ENCODE measurements around the gene HLA-A. TPM values are rescaled to one million over a fixed set of nuclear protein-coding genes. Genes with fewer than 3 reads are reported as not detected.

Gene HLA-A
- total and polyA plus RNA-seq, 2 of the 13 experiments (the other 11 are each of a cell fraction or from before 2014, with no cell fraction given): 345 to 527 TPM

DNA sequence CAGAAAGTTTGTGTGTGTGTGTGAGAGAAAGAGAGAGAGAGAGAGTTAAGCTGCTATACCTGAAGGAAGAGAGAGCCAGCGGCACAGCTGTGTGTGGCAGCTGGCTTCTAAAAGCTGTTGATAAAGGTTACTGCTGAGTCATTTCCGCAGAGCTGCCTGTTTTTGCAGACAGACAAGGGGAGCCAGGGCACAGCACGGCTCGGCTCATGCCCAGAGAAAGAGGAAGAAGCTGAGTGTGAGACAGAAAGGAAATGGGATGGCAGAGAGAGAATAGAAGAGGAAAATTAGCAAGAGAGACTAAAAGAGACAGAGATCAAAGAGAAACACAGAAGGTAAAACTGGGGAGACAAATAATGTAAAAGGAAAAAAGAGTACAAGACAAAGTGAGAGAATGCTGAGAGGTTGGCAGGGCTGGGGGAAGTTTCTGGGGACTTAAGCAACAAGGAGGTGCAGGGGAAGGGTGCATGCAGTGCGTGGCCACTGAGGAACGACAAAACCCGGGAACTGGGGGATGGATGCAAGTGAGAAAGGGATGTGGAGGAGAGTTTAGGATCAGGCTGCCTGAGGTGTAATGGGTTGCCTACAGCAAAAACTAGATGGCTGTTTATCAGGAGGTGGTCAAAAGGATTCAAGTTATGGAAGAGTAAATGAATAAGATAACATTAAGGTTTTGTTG, 22.7 kb downstream of the HLA-A start (continued):
- no peak; the same call in 1 of the 2 replicates for TF ChIP-seq ZNF746 (CRISPR knock-in tag; IDR thresholded peaks at IDR 0.05)
- TF ChIP-seq KLF6 (CRISPR knock-in tag; IDR thresholded peaks at IDR 0.05): peak; percentile 91
- TF ChIP-seq DR1 (CRISPR knock-in tag; IDR thresholded peaks at IDR 0.05): no peak
- TF ChIP-seq, protein P1, sequence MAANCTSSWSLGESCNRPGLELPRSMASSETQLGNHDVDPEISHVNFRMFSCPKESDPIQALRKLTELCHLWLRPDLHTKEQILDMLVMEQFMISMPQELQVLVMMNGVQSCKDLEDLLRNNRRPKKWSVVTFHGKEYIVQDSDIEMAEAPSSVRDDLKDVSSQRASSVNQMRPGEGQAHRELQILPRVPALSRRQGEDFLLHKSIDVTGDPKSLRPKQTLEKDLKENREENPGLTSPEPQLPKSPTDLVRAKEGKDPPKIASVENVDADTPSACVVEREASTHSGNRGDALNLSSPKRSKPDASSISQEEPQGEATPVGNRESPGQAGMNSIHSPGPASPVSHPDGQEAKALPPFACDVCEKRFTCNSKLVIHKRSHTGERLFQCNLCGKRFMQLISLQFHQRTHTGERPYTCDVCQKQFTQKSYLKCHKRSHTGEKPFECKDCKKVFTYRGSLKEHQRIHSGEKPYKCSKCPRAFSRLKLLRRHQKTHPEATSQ (CRISPR knock-in tag; IDR thresholded peaks at IDR 0.05; ENCODE audit: borderline replicate concordance): peak; percentile 78; the same call in 1 of the 2 replicates
- TF ChIP-seq RBM22 (optimal IDR thresholded peaks at IDR 0.05; ENCODE audit: low read length): no peak
- no peak for TF ChIP-seq ZNF224 (CRISPR knock-in tag; IDR thresholded peaks at IDR 0.05)
- TF ChIP-seq ATRX (CRISPR knock-in tag; IDR thresholded peaks at IDR 0.05; ENCODE audit: borderline replicate concordance): no peak
- no peak for TF ChIP-seq NFKB2 (CRISPR knock-in tag; IDR thresholded peaks at IDR 0.05; ENCODE audit: borderline replicate concordance)
- TF ChIP-seq, protein P2, sequence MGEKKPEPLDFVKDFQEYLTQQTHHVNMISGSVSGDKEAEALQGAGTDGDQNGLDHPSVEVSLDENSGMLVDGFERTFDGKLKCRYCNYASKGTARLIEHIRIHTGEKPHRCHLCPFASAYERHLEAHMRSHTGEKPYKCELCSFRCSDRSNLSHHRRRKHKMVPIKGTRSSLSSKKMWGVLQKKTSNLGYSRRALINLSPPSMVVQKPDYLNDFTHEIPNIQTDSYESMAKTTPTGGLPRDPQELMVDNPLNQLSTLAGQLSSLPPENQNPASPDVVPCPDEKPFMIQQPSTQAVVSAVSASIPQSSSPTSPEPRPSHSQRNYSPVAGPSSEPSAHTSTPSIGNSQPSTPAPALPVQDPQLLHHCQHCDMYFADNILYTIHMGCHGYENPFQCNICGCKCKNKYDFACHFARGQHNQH (CRISPR knock-in tag; IDR thresholded peaks at IDR 0.05): peak; percentile 92; the same call in 1 of the 2 replicates
- TF ChIP-seq XBP1 (CRISPR knock-in tag; IDR thresholded peaks at IDR 0.05): peak; percentile 68; the same call in 1 of the 2 replicates
- no peak for TF ChIP-seq REL (CRISPR knock-in tag; conservative IDR thresholded peaks at IDR 0.05)
- TF ChIP-seq, protein P3, sequence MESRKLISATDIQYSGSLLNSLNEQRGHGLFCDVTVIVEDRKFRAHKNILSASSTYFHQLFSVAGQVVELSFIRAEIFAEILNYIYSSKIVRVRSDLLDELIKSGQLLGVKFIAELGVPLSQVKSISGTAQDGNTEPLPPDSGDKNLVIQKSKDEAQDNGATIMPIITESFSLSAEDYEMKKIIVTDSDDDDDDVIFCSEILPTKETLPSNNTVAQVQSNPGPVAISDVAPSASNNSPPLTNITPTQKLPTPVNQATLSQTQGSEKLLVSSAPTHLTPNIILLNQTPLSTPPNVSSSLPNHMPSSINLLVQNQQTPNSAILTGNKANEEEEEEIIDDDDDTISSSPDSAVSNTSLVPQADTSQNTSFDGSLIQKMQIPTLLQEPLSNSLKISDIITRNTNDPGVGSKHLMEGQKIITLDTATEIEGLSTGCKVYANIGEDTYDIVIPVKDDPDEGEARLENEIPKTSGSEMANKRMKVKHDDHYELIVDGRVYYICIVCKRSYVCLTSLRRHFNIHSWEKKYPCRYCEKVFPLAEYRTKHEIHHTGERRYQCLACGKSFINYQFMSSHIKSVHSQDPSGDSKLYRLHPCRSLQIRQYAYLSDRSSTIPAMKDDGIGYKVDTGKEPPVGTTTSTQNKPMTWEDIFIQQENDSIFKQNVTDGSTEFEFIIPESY (CRISPR knock-in tag; IDR thresholded peaks at IDR 0.05): peak; percentile 44
- TF ChIP-seq, protein P4, sequence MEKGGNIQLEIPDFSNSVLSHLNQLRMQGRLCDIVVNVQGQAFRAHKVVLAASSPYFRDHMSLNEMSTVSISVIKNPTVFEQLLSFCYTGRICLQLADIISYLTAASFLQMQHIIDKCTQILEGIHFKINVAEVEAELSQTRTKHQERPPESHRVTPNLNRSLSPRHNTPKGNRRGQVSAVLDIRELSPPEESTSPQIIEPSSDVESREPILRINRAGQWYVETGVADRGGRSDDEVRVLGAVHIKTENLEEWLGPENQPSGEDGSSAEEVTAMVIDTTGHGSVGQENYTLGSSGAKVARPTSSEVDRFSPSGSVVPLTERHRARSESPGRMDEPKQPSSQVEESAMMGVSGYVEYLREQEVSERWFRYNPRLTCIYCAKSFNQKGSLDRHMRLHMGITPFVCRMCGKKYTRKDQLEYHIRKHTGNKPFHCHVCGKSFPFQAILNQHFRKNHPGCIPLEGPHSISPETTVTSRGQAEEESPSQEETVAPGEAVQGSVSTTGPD (CRISPR knock-in tag; IDR thresholded peaks at IDR 0.05): no peak
- TF ChIP-seq ZNF207 (IDR thresholded peaks at IDR 0.05; ENCODE audit: borderline replicate concordance): no peak
- TF ChIP-seq MBD4 (IDR thresholded peaks at IDR 0.05; ENCODE audit: borderline replicate concordance, low read length): no peak
- TF ChIP-seq SP1 (IDR thresholded peaks at IDR 0.05): no peak
- TF ChIP-seq SP1 (CRISPR knock-in tag; IDR thresholded peaks at IDR 0.05): no peak
- peak; percentile 77; the same call in 1 of the 2 replicates for TF ChIP-seq FOXK2 (IDR thresholded peaks at IDR 0.05)
- no peak for TF ChIP-seq LCORL (IDR thresholded peaks at IDR 0.05)
- peak; percentile 71 for TF ChIP-seq LCORL (CRISPR knock-in tag; IDR thresholded peaks at IDR 0.05)
- TF ChIP-seq, protein P5, sequence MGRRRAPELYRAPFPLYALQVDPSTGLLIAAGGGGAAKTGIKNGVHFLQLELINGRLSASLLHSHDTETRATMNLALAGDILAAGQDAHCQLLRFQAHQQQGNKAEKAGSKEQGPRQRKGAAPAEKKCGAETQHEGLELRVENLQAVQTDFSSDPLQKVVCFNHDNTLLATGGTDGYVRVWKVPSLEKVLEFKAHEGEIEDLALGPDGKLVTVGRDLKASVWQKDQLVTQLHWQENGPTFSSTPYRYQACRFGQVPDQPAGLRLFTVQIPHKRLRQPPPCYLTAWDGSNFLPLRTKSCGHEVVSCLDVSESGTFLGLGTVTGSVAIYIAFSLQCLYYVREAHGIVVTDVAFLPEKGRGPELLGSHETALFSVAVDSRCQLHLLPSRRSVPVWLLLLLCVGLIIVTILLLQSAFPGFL (CRISPR knock-in tag; IDR thresholded peaks at IDR 0.05): no peak
- TF ChIP-seq, protein P6, sequence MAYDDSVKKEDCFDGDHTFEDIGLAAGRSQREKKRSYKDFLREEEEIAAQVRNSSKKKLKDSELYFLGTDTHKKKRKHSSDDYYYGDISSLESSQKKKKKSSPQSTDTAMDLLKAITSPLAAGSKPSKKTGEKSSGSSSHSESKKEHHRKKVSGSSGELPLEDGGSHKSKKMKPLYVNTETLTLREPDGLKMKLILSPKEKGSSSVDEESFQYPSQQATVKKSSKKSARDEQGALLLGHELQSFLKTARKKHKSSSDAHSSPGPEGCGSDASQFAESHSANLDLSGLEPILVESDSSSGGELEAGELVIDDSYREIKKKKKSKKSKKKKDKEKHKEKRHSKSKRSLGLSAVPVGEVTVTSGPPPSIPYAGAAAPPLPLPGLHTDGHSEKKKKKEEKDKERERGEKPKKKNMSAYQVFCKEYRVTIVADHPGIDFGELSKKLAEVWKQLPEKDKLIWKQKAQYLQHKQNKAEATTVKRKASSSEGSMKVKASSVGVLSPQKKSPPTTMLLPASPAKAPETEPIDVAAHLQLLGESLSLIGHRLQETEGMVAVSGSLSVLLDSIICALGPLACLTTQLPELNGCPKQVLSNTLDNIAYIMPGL (CRISPR knock-in tag; IDR thresholded peaks at IDR 0.05; ENCODE audit: borderline replicate concordance in 1 of 2, low read depth in 1 of 2): peak; percentile 79 to 90

Data from HepG2 (cell line).